HG02884 (cell line): ENCODE results near the gene SOD2.
A peak's percentile ranks its signal among the peaks of the same experiment; 100 is the strongest.
"Not testable (repeated sequence)": the region's sequence is repeated elsewhere in the genome, so short reads cannot be mapped to it uniquely, and the experiment has no call there.

Source experiments
- ATAC-seq: cut with Tn5 transposase; IDR thresholded peaks from one replicate; pipeline ENCODE4 v1.9.1; 2021; ENCODE audit warnings: mild to moderate bottlenecking, moderate library complexity; ENCODE audit not compliant: unreplicated experiment

Gene SOD2

DNA sequence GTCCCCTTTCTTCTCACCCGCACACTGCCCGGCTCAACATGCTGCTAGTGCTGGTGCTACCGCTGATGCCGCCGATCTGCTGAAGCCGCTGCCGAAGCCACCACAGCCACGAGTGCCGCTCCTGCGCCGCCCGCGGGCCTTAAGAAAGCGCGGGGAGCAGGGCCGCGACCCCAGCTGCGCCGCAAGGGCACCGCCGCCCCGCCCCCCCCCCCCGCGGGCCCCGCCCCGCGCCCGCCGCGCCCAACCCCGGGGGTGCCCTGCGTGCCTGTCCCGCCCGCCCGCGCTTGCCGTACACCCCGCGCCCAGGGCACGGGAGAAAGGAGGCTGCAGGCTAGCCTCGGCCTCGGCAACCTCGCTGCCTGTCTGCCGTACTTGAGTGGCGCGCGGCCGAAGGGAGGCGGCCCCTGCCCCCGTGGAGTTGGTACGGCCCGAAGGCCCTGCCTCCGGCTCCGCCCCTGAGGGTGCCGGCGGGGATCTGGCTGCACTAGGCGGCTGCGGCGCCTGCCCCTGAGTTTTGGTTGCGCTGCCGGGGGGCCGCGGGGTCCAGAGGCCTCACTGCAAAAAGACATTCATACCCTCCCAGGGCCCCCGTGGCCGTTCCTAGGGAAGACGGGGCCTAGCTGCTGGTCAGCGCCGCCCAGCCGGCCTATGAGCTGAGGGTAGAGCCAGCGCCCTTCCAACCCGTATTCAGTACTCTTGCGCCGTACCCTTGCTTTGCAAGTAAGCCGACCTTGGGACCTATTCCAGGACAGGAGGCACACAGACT, at the start of gene SOD2:
SOD2 (minus strand) TSS at position 114 of the 766 bp plus-strand sequence; CDS start at position 40, 74 bp downstream.
- peak; percentile 70 for ATAC-seq

GRCh38 chr6:159742165-159742564, 49.1 kb upstream of the SOD2 start:
- no peak for ATAC-seq

DNA sequence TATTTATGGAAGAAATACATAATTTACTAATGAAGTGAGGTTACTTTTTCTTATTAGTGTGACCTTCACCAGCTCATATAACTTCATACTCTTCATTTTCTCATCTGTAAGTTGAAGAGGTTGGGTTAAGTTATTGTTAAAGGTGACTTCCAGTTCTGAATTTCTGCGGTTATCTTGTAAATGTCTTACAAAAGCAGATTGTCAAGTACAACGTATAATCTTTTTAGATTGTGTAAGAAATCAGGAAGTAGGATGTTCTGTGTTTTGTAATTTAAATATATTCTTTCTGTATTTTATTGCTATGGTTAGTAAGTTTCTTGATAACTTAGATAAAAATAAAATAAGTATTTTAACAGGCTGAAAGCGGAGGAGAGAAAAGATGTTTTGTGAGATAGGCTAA, 46.3 kb upstream of the SOD2 start:
- no peak for ATAC-seq

DNA sequence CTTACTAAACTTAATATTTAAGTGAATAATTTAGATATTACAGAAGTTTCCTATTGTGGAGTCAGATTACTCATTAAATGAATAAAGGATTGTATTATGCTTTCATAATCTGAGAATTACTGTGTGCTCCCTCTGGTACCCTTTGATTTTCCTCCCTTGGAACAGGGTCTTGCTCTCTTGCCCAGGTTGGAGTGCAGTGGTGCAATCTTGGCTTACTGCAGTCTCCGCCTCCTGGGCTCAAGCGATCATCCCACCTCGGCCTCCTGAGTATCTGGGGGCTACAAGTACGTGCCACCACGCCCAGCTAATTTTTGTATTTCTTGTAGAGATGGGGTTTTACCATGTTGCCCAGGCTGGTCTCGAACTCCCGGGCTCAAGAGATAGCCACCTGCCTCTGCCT, 43.9 kb upstream of the SOD2 start:
- no peak for ATAC-seq

GRCh38 chr6:159733395-159733794, 40.4 kb upstream of the SOD2 start:
- not testable (repeated sequence) for ATAC-seq

- ATAC-seq = not testable (repeated sequence)
Observed at GRCh38 chr6:159732550-159732949, 39.5 kb upstream of the SOD2 start.

DNA sequence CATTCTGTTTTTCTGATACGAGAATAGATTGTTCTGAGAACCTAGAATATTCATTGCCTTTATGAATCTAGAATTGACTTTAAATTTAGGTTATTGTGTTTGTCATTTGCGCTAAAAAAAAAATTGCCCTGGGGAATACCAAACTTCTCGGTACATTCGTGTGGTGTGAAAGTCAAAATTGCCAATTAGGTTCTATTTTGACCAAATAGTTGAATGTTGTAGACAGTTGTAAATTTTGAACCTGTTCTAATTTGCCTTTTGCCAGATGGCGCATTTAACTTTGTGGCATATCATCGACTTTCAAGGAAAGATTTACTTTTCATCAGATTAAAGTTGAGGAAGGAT, 37.3 kb upstream of the SOD2 start:
- ATAC-seq = no peak

DNA sequence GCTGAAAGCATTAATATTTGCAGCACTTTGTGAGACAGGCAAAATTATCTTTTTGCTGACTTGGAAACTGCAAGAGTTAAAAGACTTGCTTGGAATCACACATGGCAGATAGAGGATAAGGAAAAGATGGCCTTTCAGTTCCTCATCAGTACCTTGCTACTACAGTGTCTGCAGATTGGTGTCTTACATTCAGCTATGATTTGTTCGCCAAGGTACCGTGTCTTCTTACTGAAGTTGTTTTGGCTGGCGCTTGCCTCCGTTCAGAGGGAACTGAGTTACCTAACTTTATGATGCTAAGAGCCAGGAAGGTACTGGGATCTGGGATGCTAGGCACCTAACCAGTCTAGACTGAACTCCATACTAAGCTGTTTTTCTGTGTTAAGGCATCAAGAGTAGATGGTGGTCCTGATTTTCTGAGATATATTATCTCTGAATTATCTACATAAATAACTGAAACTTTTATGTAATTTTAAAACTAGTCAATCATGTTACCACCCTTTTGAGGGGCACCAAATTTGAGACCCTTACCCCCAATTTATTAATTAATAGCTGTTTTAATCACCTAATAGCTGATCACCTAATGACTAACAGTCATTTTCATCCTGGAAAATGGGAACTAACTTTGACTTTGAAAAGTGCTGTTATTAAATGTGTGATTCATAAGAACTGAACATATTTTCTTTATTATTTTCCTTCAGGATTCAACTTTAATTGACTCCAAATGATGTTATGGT, 36.7 kb upstream of the SOD2 start:
- peak; percentile 21 for ATAC-seq

- no peak for ATAC-seq
Observed at GRCh38 chr6:159728531-159728964, 35.5 kb upstream of the SOD2 start.

GRCh38 chr6:159727717-159728445, 34.8 kb upstream of the SOD2 start:
- peak; percentile 17 for ATAC-seq

GRCh38 chr6:159726918-159727716, 34.1 kb upstream of the SOD2 start, which contains the start of gene WTAP:
Gene WTAP (plus strand): TSS chr6:159727506. CDS start chr6:159736266, 8,760 bp downstream.
- peak; percentile 73 for ATAC-seq

- ATAC-seq = peak; percentile 12
Observed at GRCh38 chr6:159726255-159726917, 33.3 kb upstream of the SOD2 start.

GRCh38 chr6:159725208-159725607, 32.2 kb upstream of the SOD2 start:
- ATAC-seq = not testable (repeated sequence)

DNA sequence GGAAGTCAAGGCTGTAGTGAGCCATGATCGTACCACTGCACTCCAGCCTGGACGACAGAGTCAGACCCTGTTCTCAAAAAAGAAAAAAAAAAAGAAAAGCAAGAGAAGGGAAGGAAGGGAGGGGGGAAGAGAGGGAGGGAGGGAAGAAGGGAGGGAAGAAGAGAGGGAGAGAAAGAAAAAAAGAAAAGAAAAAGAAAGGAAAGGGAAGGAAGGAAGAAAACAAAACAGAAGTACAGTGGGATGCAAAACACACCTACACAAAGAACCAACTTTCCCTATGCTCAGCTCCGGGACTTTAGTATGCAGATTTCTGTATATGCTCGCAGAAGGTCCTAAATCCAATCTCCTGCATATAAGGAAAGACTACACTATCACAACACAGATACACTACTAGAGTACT, 31.7 kb upstream of the SOD2 start:
- no peak for ATAC-seq

DNA sequence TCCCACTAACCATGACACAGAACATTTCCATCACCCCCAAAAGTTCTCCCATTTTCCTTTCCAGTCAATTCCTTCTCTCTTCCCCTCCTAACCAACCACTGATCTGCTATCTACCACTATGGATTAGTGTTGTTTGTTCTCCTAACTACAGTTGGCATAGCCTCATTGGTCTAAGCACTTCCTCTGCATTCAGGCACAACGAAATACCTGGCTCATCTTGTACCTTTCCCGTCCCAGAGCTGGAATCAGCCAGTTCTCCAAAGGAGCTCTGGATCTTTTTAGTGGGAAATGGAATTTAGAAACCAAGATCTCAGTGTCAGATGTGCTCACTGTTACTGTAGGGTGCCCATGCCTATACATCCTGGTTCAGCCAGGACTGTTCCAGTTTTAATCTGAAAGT, 30.2 kb upstream of the SOD2 start:
- ATAC-seq = no peak

DNA sequence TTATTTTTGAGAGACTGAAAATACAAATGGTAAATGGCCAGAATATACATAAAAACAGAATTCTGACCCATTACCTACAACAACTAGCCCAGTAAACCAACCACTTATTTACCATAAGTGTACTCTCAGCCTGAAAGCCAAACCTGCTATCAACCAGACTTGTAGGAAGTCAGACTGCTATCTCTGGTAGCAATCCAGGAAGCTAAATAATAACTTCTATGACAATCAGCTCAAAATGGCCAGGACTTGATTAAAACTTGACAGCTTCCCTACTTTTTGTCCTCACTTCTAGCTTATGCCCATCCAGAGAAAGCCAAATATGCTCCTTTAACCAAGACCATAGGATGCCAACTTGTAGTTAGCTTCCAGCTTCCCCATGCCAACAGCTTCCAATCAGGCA, 29.6 kb upstream of the SOD2 start:
- no peak for ATAC-seq

DNA sequence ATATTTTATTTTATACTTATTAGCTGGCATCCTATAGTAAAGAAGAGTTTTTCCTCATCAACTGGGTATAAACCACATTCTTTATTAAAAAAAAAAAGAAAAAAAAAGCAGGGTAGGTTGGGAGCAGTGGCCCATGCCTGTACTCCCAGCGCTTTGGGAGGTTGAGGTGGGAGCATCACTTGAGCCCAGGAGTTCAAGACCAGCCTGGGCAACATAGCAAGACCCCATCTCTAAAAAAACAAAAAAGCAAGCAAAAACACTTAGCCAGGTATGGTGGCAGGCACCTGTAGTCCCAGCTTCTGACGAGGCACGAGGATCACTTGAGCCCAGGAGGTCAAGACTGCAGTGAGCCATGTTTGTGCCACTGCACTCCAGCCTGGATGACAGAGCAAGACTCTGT, 28.9 kb upstream of the SOD2 start:
- ATAC-seq = not testable (repeated sequence)

- ATAC-seq = peak; percentile 54
Observed at GRCh38 chr6:159720708-159721107, 27.7 kb upstream of the SOD2 start.

- no peak for ATAC-seq
Observed at GRCh38 chr6:159719287-159719686, 26.2 kb upstream of the SOD2 start.

- ATAC-seq = no peak
Observed at GRCh38 chr6:159718634-159719033, 25.6 kb upstream of the SOD2 start.
